Activated T-helper 1 cell treated with anti-CD3 and anti-CD28 coated beads, Interleukin-12 subunit alpha, Interleukin-12 subunit beta, Interleukin-2, Interleukin-4 antibody, amounts not matched to agents 30 ng/mL and 10 ng/mL and 1 ng/mL, durations not matched to agents 14 hours and 24 hours and 36 hours (primary cell): ENCODE results near the gene TMEM128. TPM values are rescaled to one million over a fixed set of nuclear protein-coding genes. Genes with fewer than 3 reads are reported as not detected.
A peak's percentile ranks its signal among the peaks of the same experiment; 100 is the strongest.

ENCODE experiments used
- DNase-seq: peaks from one replicate; pipeline ENCODE4 v3.0.0; 2021; ENCODE audit warnings: low spot score
- H3K27ac Mint-ChIP-seq: one replicate; pipeline ENCODE4 v1.8.0; 2021; ENCODE audit warnings: mild to moderate bottlenecking, mixed read lengths
- H3K27me3 Mint-ChIP-seq: one replicate; pipeline ENCODE4 v1.8.0; 2022; ENCODE audit warnings: mild to moderate bottlenecking, moderate library complexity, mixed read lengths; ENCODE audit not compliant: insufficient read depth
- H3K36me3 Mint-ChIP-seq: one replicate; pipeline ENCODE4 v1.8.0; 2021; ENCODE audit warnings: low read depth, mixed read lengths
- H3K4me1 Mint-ChIP-seq: one replicate; pipeline ENCODE4 v1.8.0; 2021; ENCODE audit warnings: low read depth, mixed read lengths
- H3K4me3 Mint-ChIP-seq: one replicate; pipeline ENCODE4 v1.8.0; 2021; ENCODE audit warnings: mild to moderate bottlenecking, moderate library complexity, mixed read lengths
- H3K9me3 Mint-ChIP-seq: one replicate; pipeline ENCODE4 v1.8.0; 2021; ENCODE audit warnings: mixed read lengths
- intact Hi-C: fragments of 100-400 bp; cut with micrococcal nuclease; formaldehyde crosslinking; loops from one replicate; pipeline ENCODE4 v1.15.1; 2024
- total RNA-seq: library from RNA; stranded (reverse); gene quantifications from 2 replicates; pipeline ENCODE4 v1.2.3, GENCODE V29; 2022

TMEM128 gene
- total RNA-seq = 17.7 and 19.9 TPM in 2 replicates

GRCh38 chr4:4248029-4248884, at the start of gene TMEM128:
TSS of gene TMEM128 (minus strand) at chr4:4248223. CDS start at chr4:4248202, 21 bp downstream.
- Mint-ChIP-seq H3K4me1 (peaks cover 35% of the 10 kb centered on the region), H3K36me3 (peaks cover 14% of the 10 kb centered on the region), H3K4me3 (peak within 1 kb of the TSS; percentile 87), H3K27me3 (peaks cover 4% of the 10 kb centered on the region), H3K9me3 (no peaks in the 10 kb centered on the region), H3K27ac (peak within 1 kb of the TSS; percentile 97)
- intact Hi-C loops = loop anchor here (1.0 to 2.0 kb wide), 3 partner anchors 42 to 293 kb away; partner anchors contain the start of genes LYAR and ZBTB49
- peak; percentile 91 for DNase-seq

- Mint-ChIP-seq H3K27me3 (no peaks in the 10 kb centered on the region), H3K36me3 (peaks cover 18% of the 10 kb centered on the region), H3K4me1 (peaks cover 12% of the 10 kb centered on the region), H3K4me3 (no peak overlapping the region), H3K27ac (no peak overlapping the region), H3K9me3 (no peaks in the 10 kb centered on the region)
- intact Hi-C loops = no loop called here
- no peak for DNase-seq
Observed at GRCh38 chr4:4296283-4296846, 48.3 kb upstream of the TMEM128 start.

- Mint-ChIP-seq H3K36me3 (peaks cover 19% of the 10 kb centered on the region), H3K4me3 (no peak overlapping the region), H3K9me3 (no peaks in the 10 kb centered on the region), H3K27ac (no peak overlapping the region), H3K27me3 (no peaks in the 10 kb centered on the region), H3K4me1 (peaks cover 30% of the 10 kb centered on the region)
- no peak for DNase-seq
- intact Hi-C loops = no loop called here
Observed at GRCh38 chr4:4293279-4293678, 45.3 kb upstream of the TMEM128 start.

GRCh38 chr4:4289941-4290850, 42.2 kb upstream of the TMEM128 start, which contains the start of the genes LYAR and ZBTB49:
TSS of gene LYAR (minus strand) at chr4:4290154. CDS start at chr4:4283742, 6,412 bp downstream.
TSS of gene ZBTB49 (plus strand) at chr4:4290251. CDS start at chr4:4299946, 9,695 bp downstream.
- peak within 1 kb of the TSS; percentile 90 for H3K27ac Mint-ChIP-seq
- peak; percentile 96 for DNase-seq
- H3K4me1 Mint-ChIP-seq = peaks cover 31% of the 10 kb centered on the region
- H3K9me3 Mint-ChIP-seq = no peaks in the 10 kb centered on the region
- H3K36me3 Mint-ChIP-seq = peaks cover 26% of the 10 kb centered on the region
- no peaks in the 10 kb centered on the region for H3K27me3 Mint-ChIP-seq
- H3K4me3 Mint-ChIP-seq = peak within 1 kb of the TSS; percentile 97
- intact Hi-C loops = loop anchor here (1.0 to 2.0 kb wide), 5 partner anchors 38 to 335 kb away; partner anchors contain the start of gene TMEM128

GRCh38 chr4:4289597-4289940, 41.5 kb upstream of the TMEM128 start:
- intact Hi-C loops = no loop called here
- H3K27me3 Mint-ChIP-seq = no peaks in the 10 kb centered on the region
- peak overlapping the region; percentile 97 for H3K4me3 Mint-ChIP-seq
- DNase-seq = no peak
- peaks cover 31% of the 10 kb centered on the region for H3K4me1 Mint-ChIP-seq
- H3K36me3 Mint-ChIP-seq = peaks cover 28% of the 10 kb centered on the region
- H3K9me3 Mint-ChIP-seq = no peaks in the 10 kb centered on the region
- peak overlapping the region; percentile 86 for H3K27ac Mint-ChIP-seq

GRCh38 chr4:4289055-4289454, 41.0 kb upstream of the TMEM128 start:
- Mint-ChIP-seq H3K27me3 (no peaks in the 10 kb centered on the region), H3K9me3 (no peaks in the 10 kb centered on the region), H3K36me3 (peaks cover 29% of the 10 kb centered on the region), H3K4me3 (peak overlapping the region; percentile 97), H3K4me1 (peaks cover 34% of the 10 kb centered on the region), H3K27ac (peak overlapping the region; percentile 86)
- intact Hi-C loops = no loop called here
- DNase-seq = no peak

GRCh38 chr4:4288098-4288497, 40.1 kb upstream of the TMEM128 start:
- Mint-ChIP-seq H3K9me3 (no peaks in the 10 kb centered on the region), H3K36me3 (peaks cover 29% of the 10 kb centered on the region), H3K4me3 (peak overlapping the region; percentile 59), H3K4me1 (peaks cover 36% of the 10 kb centered on the region), H3K27me3 (no peaks in the 10 kb centered on the region), H3K27ac (no peak overlapping the region)
- intact Hi-C loops = no loop called here
- no peak for DNase-seq

- H3K4me3 Mint-ChIP-seq = no peak overlapping the region
- peak overlapping the region; percentile 45 for H3K27ac Mint-ChIP-seq
Observed at GRCh38 chr4:4284827-4285618, 37.0 kb upstream of the TMEM128 start.

GRCh38 chr4:4281787-4282186, 33.8 kb upstream of the TMEM128 start:
- peaks cover 53% of the 10 kb centered on the region for H3K36me3 Mint-ChIP-seq
- H3K9me3 Mint-ChIP-seq = no peaks in the 10 kb centered on the region
- H3K4me1 Mint-ChIP-seq = peaks cover 6% of the 10 kb centered on the region
- no peak overlapping the region for H3K4me3 Mint-ChIP-seq
- H3K27ac Mint-ChIP-seq = no peak overlapping the region
- no peak for DNase-seq
- intact Hi-C loops = no loop called here
- no peaks in the 10 kb centered on the region for H3K27me3 Mint-ChIP-seq

More at GRCh38 chr4:4284827-4285618, 37.0 kb upstream of the TMEM128 start:
- Mint-ChIP-seq H3K36me3 (peaks cover 41% of the 10 kb centered on the region), H3K4me1 (peaks cover 24% of the 10 kb centered on the region), H3K9me3 (no peaks in the 10 kb centered on the region), H3K27me3 (no peaks in the 10 kb centered on the region)
- intact Hi-C loops = no loop called here
- no peak for DNase-seq

- no peaks in the 10 kb centered on the region for H3K9me3 Mint-ChIP-seq
- H3K4me3 Mint-ChIP-seq = no peak overlapping the region
- no peaks in the 10 kb centered on the region for H3K27me3 Mint-ChIP-seq
- peaks cover 40% of the 10 kb centered on the region for H3K36me3 Mint-ChIP-seq
- no peak for DNase-seq
- intact Hi-C loops = no loop called here
- no peaks in the 10 kb centered on the region for H3K4me1 Mint-ChIP-seq
- H3K27ac Mint-ChIP-seq = no peak overlapping the region
Observed at GRCh38 chr4:4277531-4277930, 29.5 kb upstream of the TMEM128 start.

GRCh38 chr4:4274226-4274625, 26.2 kb upstream of the TMEM128 start:
- Mint-ChIP-seq H3K4me1 (peaks cover 21% of the 10 kb centered on the region), H3K4me3 (no peak overlapping the region), H3K27ac (no peak overlapping the region), H3K36me3 (peaks cover 37% of the 10 kb centered on the region), H3K9me3 (no peaks in the 10 kb centered on the region), H3K27me3 (no peaks in the 10 kb centered on the region)
- intact Hi-C loops = no loop called here
- no peak for DNase-seq

- Mint-ChIP-seq H3K9me3 (no peaks in the 10 kb centered on the region), H3K4me1 (peaks cover 28% of the 10 kb centered on the region), H3K36me3 (peaks cover 39% of the 10 kb centered on the region), H3K4me3 (no peak overlapping the region), H3K27ac (no peak overlapping the region), H3K27me3 (no peaks in the 10 kb centered on the region)
- intact Hi-C loops = no loop called here
- no peak for DNase-seq
Observed at GRCh38 chr4:4271912-4272311, 23.9 kb upstream of the TMEM128 start.
